Measurements from ENCODE around the gene MRPL19. TPM values are rescaled to one million over a fixed set of nuclear protein-coding genes. Genes with fewer than 3 reads are reported as not detected.
A peak's percentile ranks its signal among the peaks of the same experiment; 100 is the strongest.

The MRPL19 gene
- total RNA-seq, 4 donors from 2014 or later = 34.8 to 83.9 (median 57.6) TPM

GRCh38 chr2:75719616-75720015 lies 73.0 kb downstream of the MRPL19 start:
- intact Hi-C loops (cut with DNase I) = no loop called here
- H3K27ac ChIP-seq = no peak overlapping the region
- H3K27me3 ChIP-seq = no peaks in the 10 kb centered on the region
- no peaks in the 10 kb centered on the region for H3K36me3 ChIP-seq
- H3K4me3 ChIP-seq (replicated peaks in 1 of 3) = no peak overlapping the region
- H3K4me1 ChIP-seq = no peaks in the 10 kb centered on the region
- DNase-seq = no peak
- H3K9me3 ChIP-seq = no peaks in the 10 kb centered on the region
- TF ChIP-seq CTCF (IDR thresholded peaks at IDR 0.05) (no peak), POLR2A (IDR thresholded peaks at IDR 0.05) (no peak)
- WGBS, 2 donors = 89 to 94% methylated on average over 1 of the region's 1 CpG

- Histone ChIP-seq H3K27ac (no peak overlapping the region), H3K36me3 (no peaks in the 10 kb centered on the region), H3K9me3 (no peaks in the 10 kb centered on the region), H3K27me3 (no peaks in the 10 kb centered on the region), H3K4me1 (no peaks in the 10 kb centered on the region), H3K4me3 (replicated peaks in 1 of 3) (no peak overlapping the region)
- WGBS, 2 donors = 82 to 95% methylated on average over 1 of the region's 1 CpG
- DNase-seq = no peak
- intact Hi-C loops (cut with DNase I) = no loop called here
- no peak for TF ChIP-seq POLR2A (IDR thresholded peaks at IDR 0.05)
- no peak for TF ChIP-seq CTCF (IDR thresholded peaks at IDR 0.05)
Observed at GRCh38 chr2:75720525-75720924, 73.9 kb downstream of the MRPL19 start.

GRCh38 chr2:75722687-75723086 lies 76.1 kb downstream of the MRPL19 start:
- no peak for TF ChIP-seq POLR2A (IDR thresholded peaks at IDR 0.05)
- TF ChIP-seq CTCF (IDR thresholded peaks at IDR 0.05) = no peak
- intact Hi-C loops (cut with DNase I) = no loop called here
- Histone ChIP-seq H3K9me3 (no peaks in the 10 kb centered on the region), H3K4me3 (replicated peaks in 1 of 3) (no peak overlapping the region), H3K36me3 (no peaks in the 10 kb centered on the region), H3K27me3 (no peaks in the 10 kb centered on the region), H3K4me1 (no peaks in the 10 kb centered on the region), H3K27ac (no peak overlapping the region)
- DNase-seq = no peak

- no peak for DNase-seq
- H3K4me1 ChIP-seq = no peaks in the 10 kb centered on the region
- H3K9me3 ChIP-seq = no peaks in the 10 kb centered on the region
- intact Hi-C loops (cut with DNase I) = no loop called here
- no peak overlapping the region for H3K27ac ChIP-seq
- no peaks in the 10 kb centered on the region for H3K36me3 ChIP-seq
- TF ChIP-seq CTCF (IDR thresholded peaks at IDR 0.05) (no peak), POLR2A (IDR thresholded peaks at IDR 0.05) (no peak)
- 65 to 72% methylated on average over 6 of the region's 6 CpGs for WGBS, 2 donors
- no peaks in the 10 kb centered on the region for H3K27me3 ChIP-seq
- H3K4me3 ChIP-seq (replicated peaks in 1 of 3) = no peak overlapping the region
Observed at GRCh38 chr2:75728614-75729419, 82.2 kb downstream of the MRPL19 start.

- no peaks in the 10 kb centered on the region for H3K27me3 ChIP-seq
- no peak for DNase-seq
- no peaks in the 10 kb centered on the region for H3K36me3 ChIP-seq
- no peaks in the 10 kb centered on the region for H3K4me1 ChIP-seq
- no peak overlapping the region for H3K4me3 ChIP-seq (replicated peaks in 1 of 3)
- 67 to 74% methylated on average over 5 of the region's 5 CpGs for WGBS, 2 donors
- H3K27ac ChIP-seq = no peak overlapping the region
- intact Hi-C loops (cut with DNase I) = no loop called here
- TF ChIP-seq CTCF (IDR thresholded peaks at IDR 0.05) = peak in 2 of 6 experiments; percentile 11 to 22
- TF ChIP-seq POLR2A (IDR thresholded peaks at IDR 0.05) = no peak
- H3K9me3 ChIP-seq = no peaks in the 10 kb centered on the region
Observed at GRCh38 chr2:75729861-75730260, 83.3 kb downstream of the MRPL19 start.

All from thyroid gland (tissue), 4 donors.